NCI-H446 treated with DMSO at 0.1 percent for 48 hours (cell line): ENCODE data around the gene NUMBL.
A peak's percentile ranks its signal among the peaks of the same experiment; 100 is the strongest.
"Not testable (repeated sequence)": the region's sequence is repeated elsewhere in the genome, so short reads cannot be mapped to it uniquely, and the experiment has no call there.

Source experiments
- DNase-seq: peaks from one replicate; lab custom pipeline; 2025; lab: John Stamatoyannopoulos, UW

Gene NUMBL

GRCh38 chr19:40663695-40664692 lies 26.5 kb downstream of the NUMBL start:
- no peak for DNase-seq

- peak; percentile 33 for DNase-seq
Measured at GRCh38 chr19:40662925-40663694, 27.3 kb downstream of the NUMBL start.

GRCh38 chr19:40661616-40662015 lies 28.8 kb downstream of the NUMBL start:
- no peak for DNase-seq

- no peak for DNase-seq
Measured at GRCh38 chr19:40659566-40659965, 30.9 kb downstream of the NUMBL start.

GRCh38 chr19:40659116-40659515 lies 31.3 kb downstream of the NUMBL start:
- no peak for DNase-seq

- no peak for DNase-seq
Measured at GRCh38 chr19:40658031-40658430, 32.4 kb downstream of the NUMBL start.

- not testable (repeated sequence) for DNase-seq
Measured at GRCh38 chr19:40655684-40656083, 34.8 kb downstream of the NUMBL start.

- DNase-seq, result not testable (repeated sequence)
Measured at GRCh38 chr19:40652303-40652702, 38.1 kb downstream of the NUMBL start.

GRCh38 chr19:40650749-40651305 lies 39.6 kb downstream of the NUMBL start:
- DNase-seq, result no peak

- DNase-seq, result not testable (repeated sequence)
Measured at GRCh38 chr19:40649903-40650675, 40.4 kb downstream of the NUMBL start.

- DNase-seq, result no peak
Measured at GRCh38 chr19:40646743-40647254, 43.7 kb downstream of the NUMBL start.

- no peak for DNase-seq
Measured at GRCh38 chr19:40642757-40643305, 47.6 kb downstream of the NUMBL start.

GRCh38 chr19:40642051-40642706 lies 48.3 kb downstream of the NUMBL start:
- DNase-seq, result no peak

GRCh38 chr19:40641281-40641680 lies 49.2 kb downstream of the NUMBL start:
- DNase-seq, result no peak

- no peak for DNase-seq
Measured at GRCh38 chr19:40640744-40641143, 49.7 kb downstream of the NUMBL start.

- no peak for DNase-seq
Measured at GRCh38 chr19:40639638-40639982, 50.8 kb downstream of the NUMBL start.

- no peak for DNase-seq
Measured at GRCh38 chr19:40638327-40638726, 52.1 kb downstream of the NUMBL start.

- no peak for DNase-seq
Measured at GRCh38 chr19:40633207-40633606, 57.2 kb downstream of the NUMBL start.

- DNase-seq, result no peak
Measured at GRCh38 chr19:40632311-40633036, 58.0 kb downstream of the NUMBL start.

- no peak for DNase-seq
Measured at GRCh38 chr19:40630571-40631160, 59.8 kb downstream of the NUMBL start.
